NCI-H2029 (cell line): ENCODE data around the gene CCDC188.

Experiments used
- DNase-seq: peaks from one replicate; lab custom pipeline; 2025; lab: John Stamatoyannopoulos, UW

CCDC188 gene

DNA sequence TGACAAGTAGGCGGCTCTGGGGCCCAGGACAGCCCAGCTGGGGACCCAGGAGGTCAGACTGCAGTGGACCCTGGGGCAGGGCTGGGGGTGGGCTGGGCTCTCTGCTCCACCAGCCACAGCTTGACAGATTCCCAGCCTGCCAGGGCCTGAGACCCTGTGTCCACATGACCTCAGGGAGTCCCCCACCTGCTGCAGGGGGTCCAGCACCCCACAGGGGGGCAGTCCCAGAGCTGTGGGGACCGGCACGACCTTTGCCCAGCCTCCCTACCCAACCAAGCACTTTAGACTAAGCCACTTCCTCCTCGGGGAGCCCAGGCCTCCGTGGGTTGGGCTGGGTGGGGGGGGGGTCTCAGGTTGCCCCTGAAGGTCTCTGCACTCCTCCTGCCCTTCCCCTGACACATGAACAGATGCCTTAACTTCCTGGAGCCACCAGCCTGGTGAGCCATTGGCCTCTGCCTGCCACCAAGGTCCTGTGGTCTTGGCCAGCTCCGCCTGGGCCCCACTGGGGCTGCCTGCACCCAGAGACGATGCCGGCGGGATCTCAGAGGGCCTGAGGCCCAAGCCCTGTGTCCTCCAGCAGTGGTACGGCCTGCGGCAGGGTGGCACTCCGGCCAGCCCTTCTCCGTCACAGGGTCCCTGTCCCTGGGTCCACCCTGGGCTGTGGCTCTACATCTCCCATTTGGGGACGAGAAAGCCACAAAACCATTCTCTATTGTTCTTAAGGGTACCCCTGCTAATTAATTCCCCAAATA, 3.4 kb downstream of the CCDC188 start:
- no peak for DNase-seq

GRCh38 chr22:20146777-20147176, 4.1 kb downstream of the CCDC188 start:
- DNase-seq, result no peak

- no peak for DNase-seq
These were observed 5.0 kb downstream of the CCDC188 start for GRCh38 chr22:20145832-20146223.

DNA sequence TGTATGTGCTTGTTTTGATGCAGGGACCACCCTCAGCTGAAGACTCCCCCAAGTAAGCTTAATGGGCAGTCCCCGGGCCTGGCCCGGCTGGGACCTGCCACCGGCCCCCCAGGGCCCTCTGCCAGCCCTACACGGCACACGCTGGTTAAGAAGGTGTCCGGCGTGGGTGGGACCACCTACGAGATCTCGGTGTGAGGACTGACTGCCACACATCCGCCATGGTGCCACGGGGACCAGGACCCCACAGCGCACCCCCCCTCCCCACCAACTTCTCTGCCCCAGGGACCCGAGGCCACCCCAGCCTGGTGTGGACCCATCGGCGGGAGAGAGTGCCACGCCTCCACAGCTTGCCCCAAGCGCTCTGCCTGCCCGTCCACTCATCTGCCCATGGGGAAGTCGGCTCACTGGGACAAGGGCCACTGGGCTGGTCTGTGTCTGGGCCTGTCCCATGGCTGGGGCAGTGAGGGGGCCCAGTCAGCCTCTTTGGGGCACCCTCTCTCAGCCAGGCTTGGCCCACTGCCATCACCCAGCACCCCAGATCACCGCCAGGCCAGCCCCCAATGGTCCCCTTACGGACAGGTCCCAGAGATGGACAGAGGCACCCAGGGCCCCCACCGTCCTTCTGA, 5.5 kb downstream of the CCDC188 start:
- DNase-seq, result no peak

DNA sequence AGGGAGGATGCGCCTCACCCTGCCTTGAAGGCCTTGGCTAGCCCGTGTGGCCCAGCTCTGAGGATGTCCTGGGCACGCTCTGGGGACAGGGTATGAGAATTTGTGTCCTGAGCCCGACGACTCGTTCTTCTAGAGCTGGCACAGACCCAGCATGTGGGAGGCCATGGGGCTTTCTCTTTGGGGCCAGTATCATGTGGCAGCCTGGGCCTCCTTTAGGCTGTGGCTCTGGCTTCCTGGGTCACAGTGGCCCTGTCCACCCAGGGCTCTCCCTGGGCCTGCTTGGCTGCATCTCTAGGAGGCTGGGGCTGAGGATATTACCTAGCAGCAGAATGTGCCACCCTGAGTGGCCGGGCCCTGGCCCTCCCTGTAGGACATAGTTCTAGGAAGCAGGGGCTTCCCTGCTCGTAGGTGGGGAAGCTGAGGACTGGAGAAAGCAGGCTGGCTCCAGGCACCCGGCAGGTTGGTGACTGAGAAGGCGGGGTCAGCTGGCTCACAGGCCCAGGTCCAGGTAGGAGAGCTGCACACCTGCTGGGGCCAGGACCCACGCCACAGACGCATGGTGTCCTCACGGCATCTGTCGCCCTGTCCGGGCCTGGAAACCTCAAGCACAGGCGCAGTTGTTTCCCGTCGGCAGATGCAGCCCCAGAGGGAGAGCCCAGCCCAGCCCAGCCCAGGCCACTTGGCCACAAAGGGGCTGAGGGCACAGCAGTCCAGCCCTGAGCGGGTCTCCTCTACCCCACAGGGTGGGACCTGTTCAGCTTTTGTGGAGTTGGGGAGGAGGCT, 6.8 kb downstream of the CCDC188 start:
- DNase-seq, result no peak

- no peak for DNase-seq
These were observed 7.9 kb downstream of the CCDC188 start for GRCh38 chr22:20142711-20143621.

DNA sequence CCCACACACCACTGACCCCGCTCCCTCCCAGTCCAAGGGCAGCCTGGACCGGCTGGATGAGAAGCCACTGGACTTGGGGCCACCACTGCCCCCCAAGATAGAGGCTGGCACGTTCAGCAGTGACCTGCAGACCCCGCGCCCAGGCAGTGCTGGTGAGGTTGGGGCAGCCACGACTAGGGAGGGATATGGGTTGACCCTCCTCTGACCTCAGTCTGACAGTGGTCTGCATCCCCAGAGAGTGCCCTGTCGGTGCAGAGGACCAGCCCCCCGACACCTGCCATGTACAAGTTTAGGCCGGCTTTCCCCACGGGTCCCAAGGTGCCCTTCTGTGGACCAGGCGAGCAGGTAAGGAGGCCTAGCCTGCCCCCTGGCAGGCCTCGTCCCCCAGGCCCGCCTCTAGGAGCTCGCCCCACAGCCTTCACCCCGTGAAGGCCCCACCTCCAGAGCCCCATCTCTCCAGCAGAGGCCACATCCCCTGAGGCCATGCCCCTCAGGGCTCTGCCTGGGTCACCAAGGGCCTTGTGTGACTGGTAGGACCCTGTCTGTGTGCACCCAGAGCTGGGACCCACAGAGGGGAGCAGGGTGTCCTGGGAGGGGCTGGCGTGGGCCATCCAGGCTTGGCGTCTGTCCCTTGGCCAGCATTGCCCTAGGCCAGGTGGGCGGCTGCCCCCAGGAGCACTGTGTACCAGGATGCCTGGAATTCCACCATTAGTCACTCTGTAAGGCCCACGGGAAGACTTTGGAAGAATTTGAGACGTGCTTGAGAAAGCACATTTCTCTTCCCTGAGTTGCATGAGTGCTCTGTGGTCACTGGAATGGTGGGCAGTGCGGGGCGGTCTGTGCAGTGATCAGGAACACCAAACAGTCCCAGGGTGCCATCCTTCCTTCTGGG, 9.4 kb downstream of the CCDC188 start:
- DNase-seq, result no peak

DNA sequence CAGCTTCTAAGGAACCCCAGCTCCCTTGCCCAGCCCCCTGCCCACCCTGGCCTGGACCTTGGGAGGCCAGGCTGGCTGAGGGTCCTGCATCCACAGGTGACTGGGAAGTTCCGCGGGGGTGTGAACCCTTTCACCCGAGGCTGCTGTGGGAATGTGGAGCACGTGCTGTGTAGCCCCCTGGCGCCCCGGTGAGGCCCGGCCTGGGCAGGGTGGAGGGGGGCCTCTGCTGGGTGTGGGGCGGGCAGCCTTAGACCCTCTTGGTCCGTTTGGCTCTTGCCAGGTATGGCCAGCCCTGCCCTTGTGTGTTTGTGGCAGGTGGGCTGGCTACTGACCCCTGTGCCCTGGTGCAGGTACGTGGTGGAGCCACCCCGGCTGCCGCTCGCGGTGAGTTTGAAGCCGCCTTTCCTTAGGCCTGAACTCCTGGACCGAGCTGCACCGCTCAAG, 10.3 kb downstream of the CCDC188 start:
- no peak for DNase-seq

DNA sequence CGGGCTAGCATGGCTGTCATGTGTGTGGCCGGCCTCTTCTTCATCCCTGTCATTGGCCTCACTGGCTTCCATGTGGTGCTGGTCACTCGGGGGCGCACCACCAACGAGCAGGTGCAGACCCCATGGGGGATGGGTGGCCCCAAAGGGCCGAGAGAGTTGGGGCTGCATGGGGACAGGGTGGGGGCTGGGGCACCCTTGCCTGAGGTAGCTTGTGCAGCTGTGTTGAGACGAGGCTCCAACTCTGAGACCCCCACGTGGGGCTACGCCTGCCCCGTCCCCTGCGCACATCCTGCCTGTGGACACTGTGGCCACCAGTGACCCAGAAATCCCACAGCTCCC, 10.8 kb downstream of the CCDC188 start:
- no peak for DNase-seq

GRCh38 chr22:20139391-20140106, 11.3 kb downstream of the CCDC188 start:
- DNase-seq, result no peak

GRCh38 chr22:20138868-20139267, 12.0 kb downstream of the CCDC188 start:
- DNase-seq, result no peak

DNA sequence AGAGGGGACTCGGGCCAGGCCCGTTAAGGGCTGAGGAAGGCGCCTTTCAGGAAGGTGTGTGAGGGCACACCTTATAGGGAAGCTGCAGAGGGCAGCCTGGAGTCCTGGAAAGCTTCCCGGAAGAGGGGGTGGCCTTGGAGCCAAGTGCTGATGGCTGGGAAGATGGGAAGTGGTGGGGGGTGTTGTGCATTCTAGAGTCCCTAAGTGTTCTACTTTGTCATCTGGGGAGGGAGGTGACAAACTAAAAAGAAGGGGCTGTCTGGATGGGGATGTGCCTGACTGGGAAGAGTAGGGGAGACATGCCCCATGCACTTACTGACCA, 12.5 kb downstream of the CCDC188 start:
- no peak for DNase-seq

DNA sequence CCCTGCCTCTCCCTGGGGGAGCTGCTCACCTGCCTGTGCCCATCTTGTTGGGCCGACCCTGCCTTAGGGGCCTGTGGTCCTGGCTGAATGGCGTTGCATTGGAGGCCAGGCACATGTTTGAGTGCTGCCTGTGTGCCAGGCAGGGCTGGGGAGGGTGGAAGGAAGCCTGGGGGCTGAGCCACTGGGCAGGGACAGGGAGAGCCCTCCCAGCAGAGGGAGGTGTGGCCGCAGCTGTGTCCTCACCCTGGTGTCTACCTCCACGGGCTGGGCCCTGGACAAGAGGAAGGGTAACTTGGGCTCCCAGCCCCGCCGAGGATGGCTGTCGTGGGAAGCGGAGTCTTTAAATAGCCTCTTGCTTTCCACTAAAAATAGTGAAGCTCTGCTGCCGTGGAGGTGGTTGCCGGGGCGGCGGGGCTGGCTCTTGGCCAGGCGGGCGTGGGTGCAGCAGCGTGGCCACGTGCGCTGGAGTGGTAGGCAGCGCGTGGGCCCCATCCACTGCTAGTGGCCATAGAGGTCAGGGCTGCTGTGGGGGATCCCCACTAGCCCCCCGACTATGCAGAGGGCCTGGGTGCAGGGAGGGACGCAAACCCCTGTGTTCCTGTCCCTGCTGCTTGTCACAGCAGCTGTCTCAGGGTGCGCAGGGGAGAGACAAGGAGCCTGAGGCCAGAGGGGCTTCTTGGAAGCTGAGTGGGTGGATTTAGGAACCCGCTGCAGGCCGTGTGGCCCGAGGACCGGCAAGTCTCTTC, 13.0 kb downstream of the CCDC188 start:
- no peak for DNase-seq

DNA sequence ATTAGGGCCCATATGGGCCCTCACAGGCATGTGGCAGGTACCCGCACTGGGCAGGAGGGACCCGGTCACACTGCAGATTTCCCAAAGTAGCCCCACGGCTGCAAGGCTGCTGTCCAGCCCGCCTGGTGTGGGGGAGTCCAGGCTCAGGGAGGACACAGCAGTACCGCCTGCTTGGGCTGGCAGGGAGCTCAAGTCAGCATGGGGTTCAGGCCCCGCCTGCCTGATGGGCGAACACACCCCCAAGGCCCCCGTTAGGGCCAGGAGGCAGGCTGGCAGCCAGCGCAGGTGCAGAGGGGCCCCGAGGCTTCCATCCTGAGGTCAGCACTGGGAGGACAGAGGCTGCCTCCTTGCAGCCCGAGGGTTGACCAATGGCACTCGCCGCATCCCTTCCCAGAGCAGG, 13.7 kb downstream of the CCDC188 start:
- no peak for DNase-seq

- DNase-seq, result no peak
These were observed 14.3 kb downstream of the CCDC188 start for GRCh38 chr22:20136603-20136873.

- no peak for DNase-seq
These were observed 14.9 kb downstream of the CCDC188 start for GRCh38 chr22:20135806-20136602.

GRCh38 chr22:20135265-20135664, 15.6 kb downstream of the CCDC188 start:
- no peak for DNase-seq

DNA sequence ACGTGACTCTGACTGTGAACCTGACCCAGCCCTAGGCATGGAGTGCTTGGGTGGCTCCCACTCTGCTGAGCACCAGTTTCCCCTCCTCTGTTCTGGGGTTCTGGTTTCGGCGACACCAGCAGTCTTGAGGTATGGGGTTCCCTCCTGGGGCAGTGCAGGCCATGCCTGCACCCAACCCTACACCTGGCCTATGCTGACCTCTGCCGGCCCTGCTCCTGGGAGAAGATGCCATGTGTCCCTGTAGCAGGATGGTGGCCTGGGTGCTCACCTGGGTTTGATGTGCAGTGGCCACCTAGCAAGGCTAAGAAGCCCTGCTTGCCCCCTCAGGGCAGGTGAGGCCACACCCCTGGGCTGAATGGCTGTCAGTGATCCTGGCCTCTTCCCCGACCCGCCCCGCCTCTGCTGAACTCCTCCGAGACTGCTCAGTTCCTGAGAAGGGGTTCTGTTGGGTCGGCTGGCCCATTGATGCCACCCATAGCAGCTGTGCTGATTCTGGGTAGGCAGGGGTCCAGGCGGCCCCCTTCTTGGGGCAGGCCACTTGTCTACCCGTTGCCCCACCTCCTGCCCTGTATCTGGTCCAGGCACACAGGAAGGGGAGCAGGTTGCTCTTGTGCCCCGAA, 16.8 kb downstream of the CCDC188 start:
- no peak for DNase-seq
